ENCODE results near the gene NOCT.
"Not testable (repeated sequence)": the region's sequence is repeated elsewhere in the genome, so short reads cannot be mapped to it uniquely, and the experiment has no call there.

NOCT gene

DNA sequence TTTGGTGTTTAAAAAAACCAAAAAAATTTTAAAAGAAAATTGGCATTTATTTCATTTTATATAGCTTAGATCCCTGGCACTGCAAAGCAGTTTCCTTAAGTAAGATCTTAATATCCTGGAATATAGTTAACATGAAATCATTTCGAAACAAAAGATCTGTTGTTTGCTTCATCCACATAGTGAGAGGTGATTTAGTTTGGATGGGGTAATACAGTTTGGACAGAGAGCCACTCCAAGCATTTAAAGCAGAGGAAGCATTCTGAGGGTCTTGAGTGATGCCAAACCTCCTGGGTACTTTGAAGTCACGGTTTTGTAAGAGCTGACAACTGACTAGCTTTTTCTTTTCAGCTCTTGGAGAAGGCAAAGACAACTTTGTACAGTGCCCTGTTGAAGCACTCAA is 28.7 kb downstream of the NOCT start:
- H3K4me3 ChIP-seq (ENCODE audit: low read depth, low read length) = no peak overlapping the region
- no peak for DNase-seq (ENCODE audit: low read depth)
- TF ChIP-seq, protein P1, sequence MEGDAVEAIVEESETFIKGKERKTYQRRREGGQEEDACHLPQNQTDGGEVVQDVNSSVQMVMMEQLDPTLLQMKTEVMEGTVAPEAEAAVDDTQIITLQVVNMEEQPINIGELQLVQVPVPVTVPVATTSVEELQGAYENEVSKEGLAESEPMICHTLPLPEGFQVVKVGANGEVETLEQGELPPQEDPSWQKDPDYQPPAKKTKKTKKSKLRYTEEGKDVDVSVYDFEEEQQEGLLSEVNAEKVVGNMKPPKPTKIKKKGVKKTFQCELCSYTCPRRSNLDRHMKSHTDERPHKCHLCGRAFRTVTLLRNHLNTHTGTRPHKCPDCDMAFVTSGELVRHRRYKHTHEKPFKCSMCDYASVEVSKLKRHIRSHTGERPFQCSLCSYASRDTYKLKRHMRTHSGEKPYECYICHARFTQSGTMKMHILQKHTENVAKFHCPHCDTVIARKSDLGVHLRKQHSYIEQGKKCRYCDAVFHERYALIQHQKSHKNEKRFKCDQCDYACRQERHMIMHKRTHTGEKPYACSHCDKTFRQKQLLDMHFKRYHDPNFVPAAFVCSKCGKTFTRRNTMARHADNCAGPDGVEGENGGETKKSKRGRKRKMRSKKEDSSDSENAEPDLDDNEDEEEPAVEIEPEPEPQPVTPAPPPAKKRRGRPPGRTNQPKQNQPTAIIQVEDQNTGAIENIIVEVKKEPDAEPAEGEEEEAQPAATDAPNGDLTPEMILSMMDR (IDR thresholded peaks at IDR 0.05; ENCODE audit: control insufficient read depth, extremely low read depth, insufficient read depth) = no peak

DNA sequence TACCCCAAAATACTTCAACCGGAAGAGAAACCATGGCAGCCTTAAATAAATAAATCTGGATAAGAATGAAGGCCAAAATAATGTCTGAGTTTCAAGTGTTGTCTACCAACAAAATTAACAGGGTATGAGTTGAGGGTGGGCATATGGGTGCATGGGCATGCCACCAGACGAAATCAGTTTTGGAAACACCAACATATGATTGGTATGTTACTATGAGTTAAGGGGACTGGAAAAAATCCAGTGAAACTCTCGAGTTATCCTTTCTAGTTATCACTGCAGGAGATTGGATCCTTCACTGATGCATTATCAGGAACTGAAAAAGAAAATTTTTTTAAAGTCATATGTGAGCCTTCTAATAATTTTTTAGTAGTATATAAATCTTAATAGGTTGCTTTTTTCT is 32.4 kb downstream of the NOCT start:
- no peak for DNase-seq (ENCODE audit: low read depth)
- no peak overlapping the region for H3K4me3 ChIP-seq (ENCODE audit: low read depth, low read length)
- TF ChIP-seq, protein P1 (IDR thresholded peaks at IDR 0.05; ENCODE audit: control insufficient read depth, extremely low read depth, insufficient read depth) = no peak

DNA sequence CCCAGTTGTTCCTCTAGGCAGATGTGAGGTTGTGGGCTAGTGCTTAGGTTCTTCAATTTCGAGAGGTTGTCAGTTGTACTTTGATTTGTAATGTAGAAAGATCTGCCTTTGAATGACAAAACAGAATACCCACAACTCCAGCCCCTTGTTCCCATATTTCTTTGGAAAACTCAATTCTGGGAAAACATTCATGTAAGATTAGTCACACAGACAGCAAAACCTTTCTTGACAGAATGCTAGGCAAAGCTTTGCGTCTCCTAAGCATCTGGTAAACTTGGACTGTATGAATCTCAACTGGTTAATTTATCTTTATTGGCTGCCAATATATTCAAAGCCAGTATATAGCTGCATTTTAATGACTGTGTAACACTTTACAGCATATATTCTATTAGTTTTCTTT is 34.9 kb downstream of the NOCT start:
- TF ChIP-seq, protein P1 (IDR thresholded peaks at IDR 0.05; ENCODE audit: control insufficient read depth, extremely low read depth, insufficient read depth) = no peak
- no peak overlapping the region for H3K4me3 ChIP-seq (ENCODE audit: low read depth, low read length)
- DNase-seq (ENCODE audit: low read depth) = no peak

DNA sequence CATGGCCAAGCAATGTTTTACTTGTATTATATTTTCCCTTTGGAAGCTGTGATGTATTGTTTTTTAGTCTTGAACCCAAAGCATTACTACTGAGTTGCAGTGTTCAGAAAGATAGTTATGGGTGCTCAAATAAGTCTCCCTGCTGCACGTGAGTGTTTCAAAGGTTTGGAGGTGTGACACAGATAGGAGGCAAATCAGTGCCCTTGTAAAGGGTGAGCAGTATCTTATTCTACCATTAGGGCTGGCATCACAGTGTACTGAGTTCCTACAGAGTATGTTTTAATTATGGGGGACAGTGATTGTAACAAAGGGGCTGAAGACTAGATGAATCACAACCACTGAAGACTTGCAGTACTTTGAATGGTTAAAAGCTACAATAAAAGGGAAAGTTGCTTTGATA is 38.3 kb downstream of the NOCT start:
- TF ChIP-seq, protein P1 (IDR thresholded peaks at IDR 0.05; ENCODE audit: control insufficient read depth, extremely low read depth, insufficient read depth) = no peak
- no peak overlapping the region for H3K4me3 ChIP-seq (ENCODE audit: low read depth, low read length)
- no peak for DNase-seq (ENCODE audit: low read depth)

DNA sequence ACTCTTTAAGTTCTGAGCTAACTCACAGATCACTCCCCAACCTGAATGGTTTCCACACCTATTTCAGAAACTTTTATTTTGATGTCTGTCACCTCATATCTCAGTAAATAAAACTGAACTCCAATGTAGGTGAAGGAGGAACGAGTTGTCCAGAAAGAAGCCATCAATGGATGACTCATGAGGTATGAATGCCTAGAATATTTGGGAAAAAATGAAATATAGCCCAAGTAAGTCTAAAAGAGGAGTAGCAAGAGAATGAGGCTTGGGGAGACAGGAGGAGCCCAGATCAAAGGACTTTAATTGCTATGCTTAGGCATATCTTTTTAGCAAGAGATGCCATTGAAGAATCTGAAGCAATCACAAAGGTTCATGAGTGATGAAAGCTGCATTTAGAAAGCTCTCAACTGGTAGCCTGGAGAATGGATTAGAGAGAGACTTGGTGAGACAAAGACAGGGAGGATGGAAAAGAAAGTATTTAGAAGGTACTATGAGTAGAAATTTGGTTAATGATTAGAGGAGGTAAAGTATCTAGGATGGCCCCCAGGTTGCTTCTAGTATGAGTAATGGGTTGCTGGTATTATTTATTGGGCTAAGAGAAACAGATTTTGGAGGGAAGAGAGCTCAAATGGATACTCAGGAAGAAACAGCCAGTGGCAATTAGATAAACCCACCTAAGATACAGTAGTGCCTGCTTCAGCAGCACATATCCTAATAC is 39.4 kb downstream of the NOCT start:
- TF ChIP-seq, protein P1 (IDR thresholded peaks at IDR 0.05; ENCODE audit: control insufficient read depth, extremely low read depth, insufficient read depth) = no peak
- no peak for DNase-seq (ENCODE audit: low read depth)
- no peak overlapping the region for H3K4me3 ChIP-seq (ENCODE audit: low read depth, low read length)

DNA sequence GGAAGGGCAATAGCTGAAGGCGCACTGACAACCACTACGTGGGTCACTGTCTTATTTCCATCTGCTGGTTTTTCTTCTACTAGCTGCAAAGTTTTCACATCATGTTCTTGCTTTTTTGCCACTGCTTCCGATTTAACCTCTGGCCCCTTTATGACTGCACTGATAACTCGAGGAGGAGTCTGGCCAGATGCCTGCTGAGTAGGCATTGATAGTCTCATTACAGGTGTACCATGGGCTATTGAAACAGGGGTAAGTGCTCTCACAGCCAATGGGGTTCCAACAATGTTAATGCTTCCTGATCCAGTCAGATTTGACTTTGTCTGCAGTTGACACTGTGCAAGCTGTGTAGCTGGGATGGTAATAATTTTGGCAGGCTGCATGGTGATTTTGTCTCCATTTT is 43.4 kb downstream of the NOCT start:
- not testable (repeated sequence) for H3K4me3 ChIP-seq (ENCODE audit: low read depth, low read length); DNase-seq (ENCODE audit: low read depth)

DNA sequence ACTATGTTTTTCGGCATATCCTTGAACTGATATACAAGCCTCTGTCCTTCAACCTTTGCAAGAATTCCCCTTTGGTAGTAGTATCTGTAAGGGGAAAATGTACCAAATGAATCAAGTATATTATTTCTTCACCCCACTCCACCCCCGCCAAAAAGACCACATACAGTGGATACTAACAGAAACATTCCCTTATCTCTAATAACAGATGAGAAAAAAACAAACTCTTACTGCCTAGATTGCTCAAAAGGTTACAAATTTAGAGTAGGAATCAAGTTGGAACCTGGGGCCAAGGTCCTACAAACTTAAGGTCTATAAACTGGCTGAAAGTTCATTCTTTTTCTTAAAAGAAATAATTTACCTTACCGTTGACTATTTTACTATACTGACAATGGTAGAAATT is 45.0 kb downstream of the NOCT start:
- TF ChIP-seq, protein P1 (IDR thresholded peaks at IDR 0.05; ENCODE audit: control insufficient read depth, extremely low read depth, insufficient read depth) = no peak
- H3K4me3 ChIP-seq (ENCODE audit: low read depth, low read length) = no peak overlapping the region
- DNase-seq (ENCODE audit: low read depth) = no peak

All from LNCaP clone FGC (cell line).